Measurements from ENCODE around the gene CEP85.
A peak's percentile ranks its signal among the peaks of the same experiment; 100 is the strongest.
"Not testable (repeated sequence)": the region's sequence is repeated elsewhere in the genome, so short reads cannot be mapped to it uniquely, and the experiment has no call there.

CEP85 gene

DNA sequence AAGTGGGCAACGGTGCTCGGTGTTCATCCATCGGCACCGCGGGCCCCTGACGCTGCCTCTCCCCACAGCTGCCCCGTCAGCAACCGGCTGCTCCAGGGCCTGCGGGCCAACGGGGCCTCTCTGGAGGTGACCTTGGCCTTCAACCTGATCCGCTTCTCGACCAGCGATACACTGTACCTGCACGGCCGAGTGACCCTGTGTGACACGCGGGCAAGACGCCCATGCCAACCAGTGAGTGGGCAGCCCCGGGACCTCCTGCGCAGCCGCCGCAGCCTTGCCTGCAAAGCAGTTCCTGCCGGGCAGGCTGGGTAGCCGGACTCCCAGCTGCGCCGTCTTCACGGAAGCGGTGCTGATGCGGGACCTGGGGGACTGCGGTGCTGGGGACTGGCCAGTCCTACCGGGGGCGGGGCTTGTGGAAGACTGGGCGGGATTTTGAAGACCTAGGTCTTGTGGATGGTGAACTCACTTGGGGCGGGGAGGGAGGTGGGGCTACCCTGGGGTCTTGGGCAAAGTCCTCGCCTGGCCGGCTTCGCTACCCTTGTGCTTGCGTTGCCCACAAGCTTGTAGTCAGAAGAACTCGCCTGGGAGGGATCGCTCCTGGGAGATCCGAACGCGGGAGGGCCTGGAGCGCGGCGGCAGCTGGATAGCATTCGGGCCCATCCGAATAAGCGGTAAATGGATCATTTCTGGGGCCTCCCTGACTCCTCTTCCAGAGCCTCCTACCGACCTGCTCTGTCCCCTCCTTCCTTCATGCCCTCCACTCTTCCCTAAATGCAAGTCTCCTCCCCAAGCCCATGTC is 8.8 kb upstream of the CEP85 start:
- no peak for DNase-seq (ENCODE audit: low spot score)

DNA sequence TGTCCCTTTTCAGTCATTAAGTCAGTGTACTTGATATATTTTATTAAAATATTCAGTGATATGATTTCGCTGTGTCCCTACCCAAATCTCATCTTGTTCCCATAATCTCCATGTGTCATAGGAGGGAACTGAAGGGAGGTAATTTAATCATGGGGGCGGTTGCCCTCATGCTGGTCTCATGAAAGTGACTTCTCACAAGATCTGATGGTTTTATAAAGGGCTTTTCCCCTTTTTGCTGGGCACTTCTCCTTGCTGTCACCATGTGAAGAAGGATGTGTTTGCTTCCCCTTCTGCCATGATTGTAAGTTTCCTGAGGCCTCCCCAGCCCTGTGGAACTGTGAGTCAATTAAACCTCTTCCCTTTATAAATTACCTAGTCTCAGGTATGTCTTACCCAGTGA is 3.3 kb upstream of the CEP85 start:
- DNase-seq (ENCODE audit: low spot score) = not testable (repeated sequence)

DNA sequence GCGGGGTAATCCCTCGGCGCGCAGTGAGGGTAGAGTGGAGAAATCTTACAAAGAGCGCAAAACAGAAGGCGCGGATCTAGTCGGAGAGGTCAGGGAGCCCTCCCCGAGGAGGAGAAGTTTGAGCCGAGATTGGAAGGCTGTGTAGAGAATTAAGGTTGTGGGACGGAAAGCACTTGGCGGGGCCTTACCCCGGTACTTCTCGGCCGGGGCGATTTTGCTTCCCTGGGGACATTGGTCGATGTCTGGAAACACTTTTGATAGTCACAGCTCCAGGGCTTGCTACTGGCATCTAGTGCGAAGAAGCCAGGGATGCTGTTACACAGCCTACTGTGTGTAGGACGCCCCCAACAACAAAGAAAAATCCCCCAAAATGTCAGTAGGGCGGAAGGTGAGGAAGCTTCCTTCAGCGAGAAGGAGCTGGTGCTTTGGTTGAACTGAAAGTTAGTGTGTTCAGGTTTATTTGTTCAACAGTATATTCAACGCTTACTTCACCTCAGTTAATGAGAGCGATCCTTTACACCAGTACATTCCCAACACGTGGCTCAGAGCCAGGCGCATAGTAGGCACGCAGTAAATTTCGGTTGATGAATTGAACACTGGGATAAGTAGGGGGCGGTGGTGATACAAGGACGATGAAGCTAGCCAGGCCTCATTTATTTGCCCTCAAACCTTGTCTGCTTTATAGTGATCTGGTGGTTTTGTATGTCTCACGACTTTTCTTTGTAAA is 807 bp downstream of the CEP85 start:
- DNase-seq (ENCODE audit: low spot score) = peak; percentile 60

DNA sequence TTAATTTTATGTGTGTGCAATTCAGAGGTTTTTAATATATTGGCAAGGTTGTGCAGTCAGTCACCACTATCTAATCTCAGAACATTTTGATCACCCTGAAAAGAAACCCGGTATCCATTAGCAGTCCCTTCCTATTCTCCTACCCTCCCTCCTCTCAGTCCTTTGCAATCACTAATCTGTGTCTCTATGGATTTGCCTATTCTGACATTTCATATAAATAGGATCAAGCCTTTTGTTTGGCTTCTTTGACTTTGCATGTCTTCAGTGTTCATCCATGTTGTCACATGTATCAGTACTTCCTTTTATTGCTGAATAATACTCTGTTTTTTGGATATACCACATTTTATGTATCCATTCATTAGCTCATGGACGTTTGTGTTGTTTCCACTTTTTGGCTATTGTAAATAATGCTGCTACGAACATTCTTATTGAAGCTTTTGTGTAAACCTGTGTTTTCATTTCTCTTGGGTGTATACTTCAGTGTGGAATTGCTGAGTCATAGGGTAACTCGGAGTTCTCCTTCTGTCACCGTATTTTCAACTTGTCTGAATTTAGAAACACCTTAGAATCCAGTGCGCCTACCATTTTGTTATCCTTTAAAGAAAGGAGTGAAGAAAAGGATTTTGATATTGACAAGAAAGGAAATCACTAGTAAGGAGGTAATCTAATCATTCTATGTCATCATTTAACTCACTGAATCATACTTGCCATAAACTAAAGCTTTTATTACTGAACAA is 3.4 kb downstream of the CEP85 start:
- peak; percentile 79 for DNase-seq (ENCODE audit: low spot score)

DNA sequence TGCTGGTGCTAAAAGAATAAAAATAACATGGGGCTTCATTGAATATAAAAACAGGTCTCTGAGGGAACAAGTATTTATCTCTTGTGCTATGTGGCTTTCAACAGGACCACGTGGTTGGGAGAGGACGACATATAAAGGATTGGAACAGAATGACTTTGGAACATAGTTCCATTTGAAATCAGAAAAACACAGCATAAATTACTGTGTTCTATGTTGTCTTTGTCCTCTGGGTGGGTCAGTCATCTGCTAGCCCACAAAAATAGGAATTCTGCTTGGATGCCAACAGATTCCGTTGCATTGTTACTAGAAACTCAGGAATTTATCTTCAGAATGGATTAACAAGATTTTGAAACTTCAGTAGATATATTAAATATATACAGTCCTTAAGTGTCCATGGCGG is 5.9 kb downstream of the CEP85 start:
- no peak for DNase-seq (ENCODE audit: low spot score)

DNA sequence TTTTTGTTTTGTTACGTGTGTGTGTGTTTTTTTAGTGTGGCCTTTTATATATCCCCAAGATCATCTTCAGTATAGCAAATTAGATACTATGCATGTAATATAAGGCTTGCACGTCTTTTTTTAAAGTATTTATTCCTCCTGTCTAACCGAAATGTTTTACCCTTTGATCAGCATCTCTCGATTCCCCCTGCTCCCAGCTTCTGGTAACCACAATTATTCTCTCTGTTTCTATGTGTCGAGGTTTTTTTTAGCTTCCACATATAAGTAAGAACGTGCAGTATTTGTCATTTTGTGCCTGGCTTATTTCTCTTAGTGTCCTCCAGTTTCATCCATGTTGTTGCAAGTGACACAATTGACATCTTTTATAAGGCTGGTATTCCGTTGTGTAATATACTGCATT is 18.7 kb downstream of the CEP85 start:
- no peak for DNase-seq (ENCODE audit: low spot score)

DNA sequence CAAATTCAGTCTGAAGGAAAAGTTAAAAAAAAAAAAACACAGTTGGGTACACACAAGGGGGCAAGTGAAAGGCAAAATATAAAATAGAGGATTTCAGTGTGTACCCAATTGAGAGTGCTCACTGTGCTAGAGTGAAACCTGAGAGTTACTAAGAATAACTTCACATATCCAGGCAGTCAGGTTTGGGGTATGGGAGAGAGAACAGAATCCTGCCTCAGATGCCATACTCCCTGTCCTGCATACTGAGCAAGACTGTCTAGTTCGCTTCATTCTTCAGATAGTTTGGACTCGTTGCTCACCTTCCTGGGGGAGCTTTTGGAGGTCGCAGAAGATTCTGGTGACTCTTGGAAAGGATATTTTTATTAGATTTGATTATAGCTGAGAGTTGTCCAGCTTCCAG is 20.4 kb downstream of the CEP85 start:
- no peak for DNase-seq (ENCODE audit: low spot score)

DNA sequence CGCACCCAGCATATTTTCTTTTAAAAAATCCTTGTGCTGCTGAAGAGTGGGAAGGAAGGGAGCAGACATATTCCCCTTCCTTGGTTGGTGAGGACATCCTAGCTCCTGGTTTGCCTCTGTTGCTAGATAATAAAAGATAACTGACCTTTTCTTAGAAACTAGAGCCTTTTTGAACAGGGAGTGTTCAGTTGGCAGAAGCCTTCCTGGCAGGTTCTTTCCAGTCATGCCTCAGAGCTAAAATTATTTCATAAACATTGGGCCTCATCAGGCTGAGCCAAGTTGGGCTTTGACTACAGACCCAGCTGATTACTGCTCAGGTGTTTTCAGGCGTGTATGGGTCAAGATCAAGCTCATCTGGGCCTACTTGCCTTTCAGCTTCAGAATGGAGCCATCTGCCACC is 23.2 kb downstream of the CEP85 start:
- DNase-seq (ENCODE audit: low spot score) = no peak

DNA sequence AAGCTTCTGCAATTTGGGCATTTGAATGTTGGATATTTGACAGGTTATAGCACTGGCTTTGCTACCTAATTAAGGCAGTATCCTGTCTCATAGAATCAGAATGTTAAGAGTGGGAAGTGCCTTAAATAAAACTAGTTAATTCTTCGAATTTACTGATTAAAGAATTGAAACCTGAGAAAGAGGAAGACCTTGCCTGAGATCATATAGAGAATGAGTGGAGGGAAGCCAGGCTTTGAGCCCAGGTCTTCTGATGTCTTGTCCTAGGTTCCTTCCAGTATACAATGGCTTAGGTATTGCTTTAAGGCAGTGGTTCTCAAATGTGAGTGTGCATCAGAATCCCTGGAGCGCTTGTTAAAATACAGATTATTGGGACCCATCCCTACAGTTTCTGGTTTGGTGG is 25.0 kb downstream of the CEP85 start:
- no peak for DNase-seq (ENCODE audit: low spot score)

DNA sequence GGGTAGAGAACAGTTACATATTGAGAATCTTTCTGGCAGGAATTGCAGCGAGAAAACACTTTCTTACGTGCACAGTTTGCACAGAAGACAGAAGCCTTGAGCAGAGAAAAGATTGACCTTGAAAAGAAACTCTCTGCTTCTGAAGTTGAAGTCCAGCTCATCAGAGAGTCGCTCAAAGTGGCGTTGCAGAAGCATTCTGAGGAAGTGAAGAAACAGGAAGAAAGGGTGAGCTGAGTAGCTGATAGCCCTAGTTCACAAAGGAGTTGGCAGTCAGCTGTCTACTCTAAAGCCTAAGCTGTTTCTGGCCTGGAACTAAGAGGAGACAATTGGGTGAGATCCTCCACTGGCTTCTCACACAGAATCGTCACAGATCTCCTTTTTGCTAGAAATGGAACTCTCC is 25.6 kb downstream of the CEP85 start:
- no peak for DNase-seq (ENCODE audit: low spot score)

DNA sequence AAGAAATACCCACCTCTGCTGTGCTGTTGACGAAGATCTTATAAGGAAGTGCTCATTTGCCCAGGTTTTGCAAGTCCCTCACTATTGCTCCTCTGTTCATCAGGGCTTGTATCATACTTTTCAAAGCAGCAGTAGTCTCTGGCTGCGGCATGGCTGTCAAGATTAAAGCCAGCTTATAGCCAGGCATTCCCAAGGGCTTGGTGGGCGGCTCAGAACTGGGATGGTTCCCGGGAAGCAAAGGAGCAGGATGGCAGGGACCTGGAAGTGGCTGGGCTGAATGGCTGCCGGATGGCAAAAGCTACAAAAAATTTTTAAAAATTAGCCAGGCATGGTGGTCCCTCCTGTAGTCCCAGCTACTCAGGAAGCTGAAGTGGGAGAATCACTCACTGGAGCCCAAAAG is 29.2 kb downstream of the CEP85 start:
- no peak for DNase-seq (ENCODE audit: low spot score)

DNA sequence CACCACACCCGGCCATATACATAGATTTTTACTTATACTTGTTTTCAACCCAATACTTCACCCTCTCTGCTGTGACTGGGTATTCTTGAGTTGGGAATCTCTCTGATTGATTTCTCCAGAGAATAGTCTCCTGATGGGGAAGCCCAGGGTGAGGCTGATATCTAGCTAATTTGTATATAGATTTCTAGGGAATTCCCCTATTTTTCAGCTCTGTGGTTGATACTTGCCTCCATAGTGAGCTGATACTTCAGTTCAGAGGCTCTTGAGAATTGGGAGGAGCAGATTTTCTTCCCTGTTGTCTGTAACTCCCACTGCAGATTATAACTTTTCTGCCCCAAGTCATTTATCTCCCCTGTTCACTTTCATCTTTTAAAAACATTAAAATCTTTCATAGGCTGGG is 31.4 kb downstream of the CEP85 start:
- DNase-seq (ENCODE audit: low spot score) = no peak

DNA sequence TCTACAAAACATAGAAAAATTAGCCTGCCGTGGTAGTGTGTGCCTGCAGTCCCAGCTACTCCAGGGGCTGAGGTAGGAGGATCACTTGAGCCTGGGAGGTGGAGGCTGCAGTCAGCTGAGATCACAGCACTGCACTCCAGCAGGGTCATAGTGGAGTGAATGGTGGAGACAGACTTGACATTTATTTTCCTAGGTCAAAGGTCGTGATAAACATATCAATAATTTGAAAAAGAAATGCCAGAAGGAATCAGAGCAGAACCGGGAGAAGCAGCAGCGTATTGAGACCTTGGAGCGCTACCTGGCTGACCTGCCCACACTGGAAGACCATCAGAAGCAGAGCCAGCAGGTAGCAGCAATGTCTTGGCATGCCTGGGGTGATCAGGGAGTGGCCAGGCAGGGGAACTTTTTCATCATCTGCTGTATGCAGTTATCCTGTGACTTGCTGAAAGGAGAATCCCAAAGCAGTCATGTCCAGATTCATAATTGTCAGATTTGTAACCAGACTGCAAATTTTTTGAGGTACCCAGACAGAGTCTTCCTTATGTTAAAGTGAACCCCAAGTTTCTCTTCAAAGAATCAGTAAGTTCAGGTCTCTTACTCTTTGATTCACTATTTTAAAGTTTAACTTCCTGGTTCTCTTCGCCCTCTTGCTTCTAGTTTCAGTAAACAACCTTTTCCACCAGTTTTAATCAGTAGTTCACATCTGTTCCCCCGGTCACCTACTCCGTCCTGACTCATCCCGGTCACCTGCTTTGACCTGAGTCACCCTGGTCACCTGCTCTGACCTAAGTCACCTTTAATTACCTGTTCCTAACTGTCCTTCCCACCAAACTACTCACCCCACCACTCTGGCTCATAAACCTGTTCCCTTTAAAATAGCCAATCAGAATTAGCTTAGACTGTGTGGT is 34.5 kb downstream of the CEP85 start:
- DNase-seq (ENCODE audit: low spot score) = no peak

DNA sequence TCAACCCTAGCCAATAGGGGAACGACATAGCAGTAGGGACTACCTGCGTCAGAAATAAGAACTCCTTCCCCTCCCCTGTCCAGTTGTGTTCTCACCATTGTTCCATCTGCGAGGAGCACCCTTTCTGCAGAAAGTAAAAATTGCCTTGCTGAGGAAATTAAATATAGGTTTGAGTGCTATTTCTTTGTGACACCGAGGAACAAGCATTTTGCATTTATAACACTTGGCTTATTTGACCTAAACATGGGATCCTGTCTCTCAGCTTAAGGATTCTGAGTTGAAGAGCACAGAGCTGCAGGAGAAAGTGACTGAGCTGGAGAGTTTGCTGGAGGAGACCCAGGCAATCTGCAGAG is 35.2 kb downstream of the CEP85 start:
- no peak for DNase-seq (ENCODE audit: low spot score)

DNA sequence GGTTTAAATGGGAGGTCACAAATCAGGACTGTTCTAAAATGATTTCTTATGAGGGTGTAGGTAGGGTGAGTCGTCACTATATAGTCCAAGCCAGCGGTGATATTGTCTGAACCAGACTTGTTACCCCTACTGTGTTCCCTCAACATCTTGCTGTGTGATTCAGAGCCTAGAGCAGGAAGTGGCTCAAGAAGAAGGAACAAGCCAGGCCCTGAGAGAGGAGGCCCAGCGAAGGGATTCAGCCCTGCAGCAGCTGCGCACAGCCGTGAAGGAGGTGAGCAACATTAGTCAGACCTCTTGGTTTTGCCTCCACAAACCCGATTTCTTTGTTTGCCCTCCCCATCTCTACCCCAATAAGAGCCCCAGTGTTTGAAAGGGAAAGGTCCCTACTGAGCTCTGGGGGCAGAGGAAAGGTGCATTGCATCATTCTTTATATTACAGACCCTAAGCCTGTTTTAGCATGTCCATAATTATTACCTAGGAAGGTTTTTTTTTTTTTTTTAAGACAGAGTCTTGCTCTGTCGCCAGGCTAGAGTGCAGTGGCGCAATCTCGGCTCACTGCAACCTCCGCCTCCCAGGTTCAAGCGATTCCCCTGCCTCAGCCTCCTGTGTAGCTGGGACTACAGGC is 40.9 kb downstream of the CEP85 start:
- DNase-seq (ENCODE audit: low spot score) = no peak

DNA sequence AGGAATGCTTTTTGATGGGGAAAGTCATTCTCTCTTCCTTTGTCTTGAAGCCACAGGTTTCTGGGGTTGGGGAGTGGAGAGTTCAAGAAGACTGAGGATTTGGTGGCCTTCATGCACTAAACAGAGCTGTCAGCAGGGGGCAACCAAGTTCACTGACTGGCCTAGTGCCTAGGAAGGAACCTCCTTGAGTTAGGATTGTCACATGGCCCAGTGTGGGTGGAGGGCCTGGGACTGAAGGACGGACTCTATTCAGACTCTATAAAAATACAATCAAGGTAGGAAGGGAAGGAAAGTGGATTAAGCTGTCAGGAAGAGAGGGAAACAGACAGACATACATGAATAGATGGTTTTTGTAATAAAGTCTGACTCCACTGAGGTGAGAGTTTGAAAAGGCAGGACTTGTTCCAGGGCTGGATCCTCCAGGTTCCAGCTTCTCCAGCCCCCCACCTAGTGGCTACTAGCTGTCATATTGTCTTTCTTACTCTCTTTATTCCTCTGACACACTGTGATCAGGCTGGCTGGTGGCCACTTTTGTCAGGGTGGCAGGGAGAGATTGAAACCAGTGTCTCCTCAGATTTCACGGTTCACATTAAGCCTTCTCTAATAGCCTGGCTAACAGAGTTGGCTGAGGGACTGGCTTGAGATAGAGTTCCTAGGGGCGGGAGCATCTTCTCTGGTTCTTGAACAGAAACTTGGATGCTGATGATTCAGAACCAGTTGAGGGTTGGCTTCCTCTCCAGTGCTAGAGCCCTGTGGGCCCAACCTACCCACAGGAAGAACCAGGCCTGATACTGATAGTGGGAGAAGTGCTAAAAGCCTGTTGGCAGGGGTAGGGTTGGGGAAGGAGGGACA is 41.8 kb downstream of the CEP85 start:
- DNase-seq (ENCODE audit: low spot score) = peak; percentile 93

DNA sequence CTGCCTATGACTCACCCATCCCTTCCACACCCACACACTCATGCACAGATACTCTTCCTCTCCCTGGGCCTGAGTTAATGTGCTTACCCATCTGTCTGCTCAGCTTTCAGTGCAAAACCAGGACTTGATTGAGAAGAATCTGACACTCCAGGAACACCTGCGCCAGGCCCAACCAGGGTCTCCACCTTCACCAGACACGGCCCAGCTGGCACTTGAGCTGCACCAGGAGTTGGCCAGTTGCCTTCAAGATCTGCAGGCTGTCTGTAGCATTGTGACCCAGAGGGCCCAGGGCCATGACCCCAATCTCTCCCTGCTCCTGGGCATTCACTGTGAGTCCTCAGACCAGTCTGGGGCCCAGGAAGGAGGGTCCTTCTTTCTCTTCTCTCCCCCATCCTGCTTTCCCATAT is 42.4 kb downstream of the CEP85 start:
- no peak for DNase-seq (ENCODE audit: low spot score)

DNA sequence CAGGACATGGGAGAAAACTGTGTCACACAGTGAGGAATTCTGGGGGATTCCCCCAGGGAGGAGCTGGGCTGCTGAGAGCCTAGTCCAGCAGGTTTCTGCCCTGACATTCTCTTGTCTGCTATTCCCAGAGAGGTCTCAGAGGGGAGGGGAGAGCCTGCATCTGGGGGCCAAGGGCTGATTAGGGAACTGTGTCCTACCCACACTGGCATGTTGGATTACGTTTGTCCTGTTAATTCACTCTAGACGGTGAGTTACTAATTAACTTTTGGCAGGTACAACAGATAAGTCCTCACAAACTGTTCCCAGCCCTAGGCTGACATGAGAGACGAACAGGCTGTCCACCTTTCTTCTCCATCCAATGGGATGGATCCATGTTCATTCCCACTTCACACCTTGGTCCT is 43.3 kb downstream of the CEP85 start:
- DNase-seq (ENCODE audit: low spot score) = no peak

DNA sequence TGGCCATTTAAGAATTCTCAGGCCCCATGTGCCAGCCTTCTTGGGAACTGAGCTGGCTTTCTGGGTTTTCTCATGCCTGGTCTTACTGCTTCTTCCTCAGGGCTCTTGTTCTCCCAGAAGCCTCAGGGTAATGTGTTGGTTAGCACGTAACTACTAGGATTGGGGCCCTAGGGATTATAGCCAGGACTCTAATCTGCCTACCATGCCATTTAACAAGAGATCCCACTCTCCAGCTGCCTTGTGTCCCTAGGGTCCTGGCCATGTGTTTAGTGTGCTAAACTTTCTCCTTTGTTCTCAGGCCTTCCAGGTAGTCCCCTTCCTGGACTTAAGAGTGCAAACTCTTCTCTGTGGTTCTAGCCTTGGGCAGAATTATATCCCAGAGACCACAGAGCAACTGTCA is 43.7 kb downstream of the CEP85 start:
- DNase-seq (ENCODE audit: low spot score) = peak; percentile 16

DNA sequence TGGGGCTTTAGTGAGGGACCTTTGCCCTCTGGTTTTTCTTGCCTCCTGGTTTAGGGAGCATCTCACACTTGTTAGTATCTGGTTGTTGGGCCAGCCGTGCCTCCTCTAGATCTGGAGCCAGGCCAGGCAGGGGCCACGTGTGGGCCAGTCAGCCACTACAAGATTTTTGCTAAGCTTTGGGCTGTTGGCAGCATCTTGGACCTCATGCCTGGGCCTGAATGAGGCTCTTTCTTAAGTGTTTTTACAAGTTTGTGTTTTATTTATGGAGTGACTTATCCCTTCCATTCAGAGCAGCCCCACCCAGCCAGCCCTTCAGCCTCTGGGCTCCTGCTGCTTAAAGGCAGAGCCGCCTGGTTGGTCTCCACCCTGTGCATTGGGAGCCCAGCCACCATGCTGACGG is 44.3 kb downstream of the CEP85 start:
- peak; percentile 79 for DNase-seq (ENCODE audit: low spot score)
